ENCODE data around the gene MYBPC3. TPM values are rescaled to one million over a fixed set of nuclear protein-coding genes. Genes with fewer than 3 reads are reported as not detected.

The MYBPC3 gene
- total and polyA plus RNA-seq, 12 donors, result 0.54 to 5.8 (median 2.0) TPM

GRCh38 chr11:47358731-47359051 is 6.2 kb upstream of the MYBPC3 start:
- no peak overlapping the region for H3K4me3 ChIP-seq
- no peak for DNase-seq
- WGBS, 4 donors, result 80 to 88% (median 85%) methylated on average over 3 to 14 of the region's 14 CpGs
- TF ChIP-seq POLR2A (IDR thresholded peaks at IDR 0.05) (no peak), CTCF (IDR thresholded peaks at IDR 0.05) (no peak)
- intact Hi-C loops (cut with DNase I), result loop anchor here in 1 of 2 donors (10.0 kb wide), 1 partner anchor 94 kb away; no protein-coding TSS in a partner anchor
- H3K9me3 ChIP-seq (replicated peaks in 1 of 3), result no peaks in the 10 kb centered on the region
- H3K27me3 ChIP-seq, result no peaks in the 10 kb centered on the region
- H3K4me1 ChIP-seq (replicated peaks in 1 of 2), result peaks cover 5 to 7% of the 10 kb centered on the region in 2 donors
- no peaks in the 10 kb centered on the region for H3K36me3 ChIP-seq (replicated peaks in 1 of 2)
- no peak overlapping the region for H3K27ac ChIP-seq

GRCh38 chr11:47357985-47358730 is 5.7 kb upstream of the MYBPC3 start:
- peaks cover 5 to 7% of the 10 kb centered on the region in 2 donors for H3K4me1 ChIP-seq (replicated peaks in 1 of 2)

GRCh38 chr11:47356998-47357329 is 4.5 kb upstream of the MYBPC3 start:
- H3K9me3 ChIP-seq (replicated peaks in 1 of 3), result no peaks in the 10 kb centered on the region
- peaks cover 13 to 14% of the 10 kb centered on the region in 2 donors for H3K4me1 ChIP-seq (replicated peaks in 1 of 2)
- intact Hi-C loops (cut with DNase I), result loop anchor here in 1 of 2 donors (10.0 kb wide), 1 partner anchor 92 kb away; no protein-coding TSS in a partner anchor
- H3K36me3 ChIP-seq (replicated peaks in 1 of 2), result no peaks in the 10 kb centered on the region
- no peak overlapping the region for H3K4me3 ChIP-seq
- H3K27ac ChIP-seq, result no peak overlapping the region
- H3K27me3 ChIP-seq, result no peaks in the 10 kb centered on the region
- TF ChIP-seq CTCF (IDR thresholded peaks at IDR 0.05) (no peak), POLR2A (IDR thresholded peaks at IDR 0.05) (no peak)
- DNase-seq, result no peak
- 85 to 93% (median 89%) methylated on average over 1 of the region's 1 CpG for WGBS, 4 donors

More at GRCh38 chr11:47357985-47358730, 5.7 kb upstream of the MYBPC3 start:
- Histone ChIP-seq H3K9me3 (replicated peaks in 1 of 3) (no peaks in the 10 kb centered on the region), H3K4me3 (no peak overlapping the region), H3K27me3 (no peaks in the 10 kb centered on the region), H3K27ac (no peak overlapping the region), H3K36me3 (replicated peaks in 1 of 2) (no peaks in the 10 kb centered on the region)
- intact Hi-C loops (cut with DNase I), result loop anchor here in 1 of 2 donors (10.0 kb wide), 1 partner anchor 93 kb away; no protein-coding TSS in a partner anchor
- WGBS, 4 donors, result 83 to 90% (median 85%) methylated on average over 6 of the region's 6 CpGs
- DNase-seq, result no peak
- TF ChIP-seq POLR2A (IDR thresholded peaks at IDR 0.05), result no peak
- TF ChIP-seq CTCF (IDR thresholded peaks at IDR 0.05), result no peak

GRCh38 chr11:47356129-47356997 is 3.9 kb upstream of the MYBPC3 start:
- intact Hi-C loops (cut with DNase I), result loop anchor here in 1 of 2 donors (10.0 kb wide), 1 partner anchor 92 kb away; no protein-coding TSS in a partner anchor
- Histone ChIP-seq H3K36me3 (replicated peaks in 1 of 2) (no peaks in the 10 kb centered on the region), H3K27me3 (no peaks in the 10 kb centered on the region), H3K9me3 (replicated peaks in 1 of 3) (no peaks in the 10 kb centered on the region), H3K4me3 (no peak overlapping the region), H3K27ac (no peak overlapping the region), H3K4me1 (replicated peaks in 1 of 2) (peaks cover 19 to 20% of the 10 kb centered on the region in 2 donors)
- WGBS, 4 donors, result 84 to 91% (median 84%) methylated on average over 9 of the region's 9 CpGs
- no peak for TF ChIP-seq CTCF (IDR thresholded peaks at IDR 0.05)
- no peak for TF ChIP-seq POLR2A (IDR thresholded peaks at IDR 0.05)
- DNase-seq, result peak in 1 of 7 donors; percentile 19
